DND-41 (cell line): ENCODE measurements around the gene EFNA4.
A peak's percentile ranks its signal among the peaks of the same experiment; 100 is the strongest.

Experiments
- CTCF ChIP-seq: IDR thresholded peaks from 2 replicates; pipeline ENCODE4 v1.5.1; 2012; ENCODE audit warnings: borderline replicate concordance, low read length, moderate library complexity, mild to moderate bottlenecking; ENCODE audit not compliant: poor library complexity, severe bottlenecking; ENCODE audit errors: extremely low read depth
- EZH2 ChIP-seq: IDR thresholded peaks from 3 replicates; pipeline ENCODE4 v1.6.1; 2012; ENCODE audit warnings: borderline replicate concordance, low read depth, mild to moderate bottlenecking, moderate library complexity, low read length, inconsistent platforms; ENCODE audit not compliant: severe bottlenecking

DNA sequence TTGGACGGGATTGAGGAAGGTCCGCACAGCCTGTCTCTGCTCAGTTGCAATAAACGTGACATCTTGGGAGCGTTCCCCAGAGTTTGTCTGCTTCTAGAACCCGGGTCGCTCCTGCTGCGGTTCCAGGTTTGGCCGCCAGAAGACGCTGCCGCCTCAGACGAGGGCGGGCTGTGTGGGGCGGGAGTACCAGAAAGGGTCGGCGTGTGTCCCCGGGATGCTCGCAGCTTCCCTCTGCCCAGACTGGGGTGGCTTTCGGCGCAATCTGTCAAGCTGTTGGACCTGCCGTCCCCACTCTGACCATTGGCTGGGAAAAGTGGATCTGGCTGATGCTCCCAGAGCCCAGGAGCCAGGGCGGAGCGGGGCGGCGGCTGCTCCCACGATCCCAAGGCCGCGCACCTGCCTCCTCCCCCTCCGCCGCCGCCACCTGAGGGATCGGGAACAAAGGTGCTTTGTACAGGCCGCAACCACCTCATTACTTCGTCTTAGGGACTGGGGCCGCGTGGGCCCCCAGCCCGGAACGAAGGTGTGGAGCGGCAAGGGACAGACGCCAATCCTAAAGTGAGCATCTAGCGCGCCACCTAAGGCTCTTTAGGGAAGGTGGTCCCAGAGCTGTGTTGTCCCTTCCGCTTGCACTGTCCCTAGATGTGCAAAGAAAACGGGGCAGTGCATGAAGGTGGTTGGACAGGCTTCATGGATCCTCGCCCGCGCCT is 683 bp upstream of the EFNA4 start:
- TF ChIP-seq CTCF (peak; percentile 80), EZH2 (peak; percentile 68)
